ENCODE measurements around the gene CACNG8.

CACNG8 gene

DNA sequence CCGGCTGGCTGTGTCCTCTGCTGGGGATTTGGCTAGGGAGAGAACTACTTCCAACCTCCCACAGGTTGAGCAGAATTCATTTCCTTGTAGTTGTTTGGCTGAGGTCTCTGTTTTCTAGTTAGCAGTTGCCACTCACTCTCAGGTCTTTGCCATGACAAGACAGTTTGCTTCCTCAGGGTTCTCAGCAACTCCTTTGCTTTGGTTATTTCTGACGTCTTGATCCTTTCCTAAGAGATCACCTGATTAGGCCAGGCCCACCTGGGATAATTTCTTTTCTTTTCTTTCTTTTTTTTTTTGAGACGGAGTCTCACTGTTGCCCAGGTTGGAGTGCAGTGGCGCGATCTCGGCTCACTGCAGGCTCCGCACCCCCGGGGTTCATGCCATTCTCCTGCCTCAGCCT is 9.4 kb upstream of the CACNG8 start:
- TF ChIP-seq FOXP2 (optimal IDR thresholded peaks at IDR 0.05; ENCODE audit: borderline replicate concordance, extremely low read depth, extremely low read length, insufficient read depth) (no peak), TAF1 (IDR thresholded peaks at IDR 0.05; ENCODE audit: borderline replicate concordance, insufficient read depth, low read length) (no peak), POLR2AphosphoS5 (IDR thresholded peaks at IDR 0.05; ENCODE audit: low read depth, low read length) (no peak), SIN3A (IDR thresholded peaks at IDR 0.05; ENCODE audit: borderline replicate concordance, insufficient read depth, low read length) (no peak)
- TF ChIP-seq, protein P1, sequence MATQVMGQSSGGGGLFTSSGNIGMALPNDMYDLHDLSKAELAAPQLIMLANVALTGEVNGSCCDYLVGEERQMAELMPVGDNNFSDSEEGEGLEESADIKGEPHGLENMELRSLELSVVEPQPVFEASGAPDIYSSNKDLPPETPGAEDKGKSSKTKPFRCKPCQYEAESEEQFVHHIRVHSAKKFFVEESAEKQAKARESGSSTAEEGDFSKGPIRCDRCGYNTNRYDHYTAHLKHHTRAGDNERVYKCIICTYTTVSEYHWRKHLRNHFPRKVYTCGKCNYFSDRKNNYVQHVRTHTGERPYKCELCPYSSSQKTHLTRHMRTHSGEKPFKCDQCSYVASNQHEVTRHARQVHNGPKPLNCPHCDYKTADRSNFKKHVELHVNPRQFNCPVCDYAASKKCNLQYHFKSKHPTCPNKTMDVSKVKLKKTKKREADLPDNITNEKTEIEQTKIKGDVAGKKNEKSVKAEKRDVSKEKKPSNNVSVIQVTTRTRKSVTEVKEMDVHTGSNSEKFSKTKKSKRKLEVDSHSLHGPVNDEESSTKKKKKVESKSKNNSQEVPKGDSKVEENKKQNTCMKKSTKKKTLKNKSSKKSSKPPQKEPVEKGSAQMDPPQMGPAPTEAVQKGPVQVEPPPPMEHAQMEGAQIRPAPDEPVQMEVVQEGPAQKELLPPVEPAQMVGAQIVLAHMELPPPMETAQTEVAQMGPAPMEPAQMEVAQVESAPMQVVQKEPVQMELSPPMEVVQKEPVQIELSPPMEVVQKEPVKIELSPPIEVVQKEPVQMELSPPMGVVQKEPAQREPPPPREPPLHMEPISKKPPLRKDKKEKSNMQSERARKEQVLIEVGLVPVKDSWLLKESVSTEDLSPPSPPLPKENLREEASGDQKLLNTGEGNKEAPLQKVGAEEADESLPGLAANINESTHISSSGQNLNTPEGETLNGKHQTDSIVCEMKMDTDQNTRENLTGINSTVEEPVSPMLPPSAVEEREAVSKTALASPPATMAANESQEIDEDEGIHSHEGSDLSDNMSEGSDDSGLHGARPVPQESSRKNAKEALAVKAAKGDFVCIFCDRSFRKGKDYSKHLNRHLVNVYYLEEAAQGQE (IDR thresholded peaks at IDR 0.05; ENCODE audit: insufficient read depth in 1 of 2, low read depth in 2 of 2, low read length in 2 of 2): no peak

DNA sequence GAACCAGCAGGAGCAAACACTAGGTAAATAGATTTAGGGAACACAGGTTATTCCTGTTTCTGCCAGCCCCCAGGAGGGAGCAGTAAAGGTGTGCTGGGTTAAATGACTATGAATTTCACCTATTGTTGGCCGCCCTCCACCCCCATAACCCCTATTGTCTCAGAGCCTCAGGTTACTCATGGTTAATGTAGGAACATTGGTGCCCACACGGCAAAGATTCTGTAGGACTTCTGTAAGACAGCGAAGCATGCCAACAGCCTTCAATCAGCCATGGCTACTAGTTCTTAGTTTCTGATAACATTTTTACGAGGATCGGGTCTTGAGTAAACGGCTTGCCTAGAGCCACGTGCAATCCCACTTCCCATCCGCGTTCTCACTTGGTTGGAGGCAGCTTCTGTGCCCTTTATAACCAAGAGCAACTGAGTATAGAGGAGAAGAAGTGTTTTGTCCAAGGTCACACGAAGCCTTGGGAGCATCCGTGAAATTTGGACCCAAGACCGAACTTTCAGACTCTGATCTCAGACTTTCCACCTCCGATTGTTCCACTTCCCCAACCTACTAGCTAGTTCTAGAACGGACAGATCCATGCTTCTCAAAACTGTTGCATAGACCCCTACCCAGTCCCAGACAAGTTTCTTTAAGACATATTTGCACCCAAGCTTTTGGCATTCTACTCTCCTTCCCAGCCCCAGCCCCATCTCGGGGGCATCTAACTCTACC is 5.1 kb upstream of the CACNG8 start:
- TF ChIP-seq POLR2AphosphoS5 (IDR thresholded peaks at IDR 0.05; ENCODE audit: low read depth, low read length) (no peak), TAF1 (IDR thresholded peaks at IDR 0.05; ENCODE audit: borderline replicate concordance, insufficient read depth, low read length) (no peak), SIN3A (IDR thresholded peaks at IDR 0.05; ENCODE audit: borderline replicate concordance, insufficient read depth, low read length) (no peak), FOXP2 (optimal IDR thresholded peaks at IDR 0.05; ENCODE audit: borderline replicate concordance, extremely low read depth, extremely low read length, insufficient read depth) (no peak)
- TF ChIP-seq, protein P1 (IDR thresholded peaks at IDR 0.05; ENCODE audit: insufficient read depth in 1 of 2, low read depth in 2 of 2, low read length in 2 of 2): no peak

- TF ChIP-seq SIN3A (IDR thresholded peaks at IDR 0.05; ENCODE audit: borderline replicate concordance, insufficient read depth, low read length) (no peak), POLR2AphosphoS5 (IDR thresholded peaks at IDR 0.05; ENCODE audit: low read depth, low read length) (no peak), FOXP2 (optimal IDR thresholded peaks at IDR 0.05; ENCODE audit: borderline replicate concordance, extremely low read depth, extremely low read length, insufficient read depth) (no peak), TAF1 (IDR thresholded peaks at IDR 0.05; ENCODE audit: borderline replicate concordance, insufficient read depth, low read length) (no peak)
- TF ChIP-seq, protein P1 (IDR thresholded peaks at IDR 0.05; ENCODE audit: insufficient read depth in 1 of 2, low read depth in 2 of 2, low read length in 2 of 2): no peak
Observed at GRCh38 chr19:53958168-53958571, 4.6 kb upstream of the CACNG8 start.

GRCh38 chr19:53958823-53959757 is 3.6 kb upstream of the CACNG8 start:
- TF ChIP-seq, protein P1 (IDR thresholded peaks at IDR 0.05; ENCODE audit: insufficient read depth in 1 of 2, low read depth in 2 of 2, low read length in 2 of 2): no peak
- TF ChIP-seq SIN3A (IDR thresholded peaks at IDR 0.05; ENCODE audit: borderline replicate concordance, insufficient read depth, low read length) (no peak), TAF1 (IDR thresholded peaks at IDR 0.05; ENCODE audit: borderline replicate concordance, insufficient read depth, low read length) (no peak), FOXP2 (optimal IDR thresholded peaks at IDR 0.05; ENCODE audit: borderline replicate concordance, extremely low read depth, extremely low read length, insufficient read depth) (no peak), POLR2AphosphoS5 (IDR thresholded peaks at IDR 0.05; ENCODE audit: low read depth, low read length) (no peak)
